K562 (cell line): Measurements from ENCODE around the gene TAF11L9. TPM values are rescaled to one million over a fixed set of nuclear protein-coding genes. Genes with fewer than 3 reads are reported as not detected.
"Not testable (repeated sequence)": the region's sequence is repeated elsewhere in the genome, so short reads cannot be mapped to it uniquely, and the experiment has no call there.

Experiments
- ATAC-seq: fragments of 200-7000 bp; cut with Tn5 transposase; 3 replicates; pipeline ENCODE4 v1.9.1; 2020; ENCODE audit warnings: moderate library complexity
- BruUV-seq: library from RNA; stranded (reverse); fragments of 400-500 nt; replicated peaks from 2 replicates; lab custom pipeline; 2021; lab: Mats Ljungman, UMichigan
- CTCF ChIA-PET: fragments of 300-600 bp; formaldehyde crosslinking; extraction: SDS; loops from one replicate; lab custom pipeline; 2021; ENCODE audit warnings: low intra/inter-chr PET ratio; lab: Yijun Ruan, JAX
- POLR2A ChIA-PET: fragments of 300-600, 350-650 bp; sonication (Branson Sonifier 250); formaldehyde crosslinking; extraction: SDS; loops from one replicate; lab custom pipeline; 2021; ENCODE audit warnings: antibody characterized with exemption, inconsistent platforms; lab: Yijun Ruan, JAX
- DNase-seq, 4 experiments: peaks; one replicate each; pipeline versions ENCODE4 v3.0.0 to v3.0.0-alpha.2; 2011 to 2018; ENCODE audit warnings: low spot score in 3 of 4, mixed read lengths in 3 of 4; ENCODE audit errors: extremely low read depth in 1 of 4
- FAIRE-seq: peaks from 2 replicates; lab custom pipeline; 2011; peaks lifted over from hg19 to GRCh38; lab: Jason Lieb, UNC
- H2AFZ ChIP-seq: 2 replicates; pipeline ENCODE4 v1.6.0; 2011; ENCODE audit warnings: low read depth, low read length, control low read depth, inconsistent platforms
- H3K27ac ChIP-seq: fragments of 200-600 bp; 3 replicates; pipeline ENCODE4 v1.8.0; 2011; ENCODE audit warnings: low read depth, mild to moderate bottlenecking, control low read depth, inconsistent platforms, low read length, moderate library complexity, mixed read lengths; ENCODE audit errors: extremely low read depth
- H3K27me3 ChIP-seq, 2 experiments: fragments of 300-600 bp in 1 of 2; 2 replicates in 1 of 2; 3 replicates in 1 of 2; pipeline versions ENCODE4 v1.6.0 to v1.8.0; 2011; ENCODE audit warnings: inconsistent platforms in 2 of 2, low read length in 2 of 2, mild to moderate bottlenecking in 1 of 2, mixed read lengths in 1 of 2, moderate library complexity in 1 of 2; ENCODE audit not compliant: control insufficient read depth in 2 of 2, insufficient read depth in 2 of 2
- H3K36me3 ChIP-seq: fragments of 300-600 bp; 3 replicates; pipeline ENCODE4 v1.8.0; 2011; ENCODE audit warnings: mild to moderate bottlenecking, low read length, inconsistent platforms; ENCODE audit not compliant: control insufficient read depth, insufficient read depth
- H3K4me1 ChIP-seq, 2 experiments: fragments of 200-600 bp in 1 of 2; replicated peaks in 1 of 2; 2 replicates in 1 of 2; 3 replicates in 1 of 2; pipeline versions ENCODE4 v1.5.1 to v1.8.0; 2011; ENCODE audit warnings: inconsistent platforms in 2 of 2, low read length in 2 of 2, mild to moderate bottlenecking in 1 of 2, mixed read lengths in 1 of 2, moderate library complexity in 1 of 2; ENCODE audit not compliant: control insufficient read depth in 2 of 2, insufficient read depth in 2 of 2
- H3K4me2 ChIP-seq: 2 replicates; pipeline ENCODE4 v1.6.1; 2011; ENCODE audit warnings: low read length, control low read depth, inconsistent platforms, mixed read lengths; ENCODE audit not compliant: insufficient read depth
- H3K4me3 ChIP-seq: fragments of 200-600 bp; sonication (generic), shearing (Covaris generic); 2 replicates; pipeline ENCODE4 v1.5.1; 2016; ENCODE audit warnings: control low read depth, inconsistent platforms
- H3K79me2 ChIP-seq: fragments of 200-600 bp; 3 replicates; pipeline ENCODE4 v1.8.0; 2011; ENCODE audit warnings: low read length, inconsistent platforms; ENCODE audit not compliant: control insufficient read depth, insufficient read depth
- H3K9ac ChIP-seq, 2 experiments: 2 replicates each; pipeline versions ENCODE4 v1.6.0 to v1.6.1; 2011; ENCODE audit warnings: low read depth in 2 of 2, low read length in 2 of 2, control low read depth in 1 of 2, inconsistent platforms in 1 of 2, mild to moderate bottlenecking in 1 of 2, mixed read lengths in 1 of 2; ENCODE audit not compliant: insufficient read depth in 1 of 2
- H3K9me1 ChIP-seq: one replicate; pipeline ENCODE4 v1.6.0; 2011; ENCODE audit warnings: inconsistent platforms, mild to moderate bottlenecking, low read length, moderate library complexity; ENCODE audit not compliant: control insufficient read depth, insufficient read depth
- H3K9me3 ChIP-seq: replicated peaks from 2 replicates; pipeline ENCODE4 v1.5.1; 2011; ENCODE audit warnings: low read depth, low read length, inconsistent platforms; ENCODE audit not compliant: control insufficient read depth, insufficient read depth
- H4K20me1 ChIP-seq: replicated peaks from 2 replicates; pipeline ENCODE4 v1.6.1; 2011; ENCODE audit warnings: low read length, inconsistent platforms, mixed read lengths; ENCODE audit not compliant: control insufficient read depth, insufficient read depth
- GABPB1 ChIP-seq: sonication (generic); formaldehyde crosslinking; IDR thresholded peaks from 2 replicates; pipeline ENCODE4 v1.8.0; 2022; ENCODE audit warnings: mild to moderate bottlenecking, missing genetic modification reagents
- MEIS2 ChIP-seq: fragments of 450-650 bp; IDR thresholded peaks from 2 replicates; pipeline ENCODE4 v1.6.1; 2014; ENCODE audit warnings: mild to moderate bottlenecking; ENCODE audit not compliant: partially characterized antibody
- PHF20 ChIP-seq: fragments of 450-650 bp; IDR thresholded peaks from 2 replicates; pipeline ENCODE4 v1.6.1; 2018; ENCODE audit not compliant: partially characterized antibody
- ZBTB40 ChIP-seq, 2 experiments: fragments of 450-650 bp in 1 of 2; sonication (generic) in 1 of 2; formaldehyde crosslinking in 1 of 2; IDR thresholded peaks; 2 replicates each; pipeline versions ENCODE4 v1.7.1 to v1.9.0; 2016 to 2022; ENCODE audit warnings: inconsistent platforms in 1 of 2, mild to moderate bottlenecking in 1 of 2, missing genetic modification reagents in 1 of 2
- WGBS: fragments of 100-300 bp; shearing (Covaris generic); methylation state at CpG from one replicate; pipeline ENCODE4 v1.1.6; 2016; ENCODE audit warnings: low coverage, mixed read lengths; ENCODE audit not compliant: insufficient coverage; ENCODE audit errors: missing lambda C conversion rate; 5-methylcytosine and 5-hydroxymethylcytosine counted together
- in situ Hi-C: fragments of 300-500 bp; cut with MboI; formaldehyde crosslinking; loops from 4 replicates; pipeline ENCODE4 v1.15.0; 2018; ENCODE audit warnings: inconsistent platforms, mixed read lengths
- intact Hi-C: fragments of 100-400 bp; cut with micrococcal nuclease; formaldehyde crosslinking; loops from 2 replicates; pipeline ENCODE4 v1.14.2; 2022
- polyA plus RNA-seq, 8 experiments: library from polyadenylated mRNA; depleted of rRNA in 4 of 8; stranded (reverse) in 5 of 8; unstranded in 3 of 8; fragments of >200 nt; fragmentation: Nextera tagmentation in 2 of 8; fragmentation: Illumina TruSeq in 1 of 8; extraction: Ambion mirVana in 2 of 8; extraction: Trizol in 1 of 8; gene quantifications; 2 replicates each; pipeline versions ENCODE4 v1.2.1 to v1.2.3, GENCODE V29; 2011 to 2014; ENCODE audit warnings: inconsistent platforms in 1 of 8, missing spikeins in 1 of 8
- total RNA-seq, 7 experiments: library from RNA; depleted of rRNA in 6 of 7; stranded (reverse); fragments of >200 nt in 6 of 7; fragmentation: Illumina TruSeq in 2 of 7; extraction: Trizol in 2 of 7; gene quantifications; 2 replicates each; pipeline versions ENCODE4 v1.2.1 to v1.2.3, GENCODE V29; 2011 to 2021; ENCODE audit warnings: low replicate concordance in 1 of 7

TAF11L9 gene
- total and polyA plus RNA-seq, 9 of the 15 experiments (the other 6 are each of a cell fraction or from before 2014, with no cell fraction given), result 0.20 to 0.68 (median 0.29) TPM; not detected in 4

DNA sequence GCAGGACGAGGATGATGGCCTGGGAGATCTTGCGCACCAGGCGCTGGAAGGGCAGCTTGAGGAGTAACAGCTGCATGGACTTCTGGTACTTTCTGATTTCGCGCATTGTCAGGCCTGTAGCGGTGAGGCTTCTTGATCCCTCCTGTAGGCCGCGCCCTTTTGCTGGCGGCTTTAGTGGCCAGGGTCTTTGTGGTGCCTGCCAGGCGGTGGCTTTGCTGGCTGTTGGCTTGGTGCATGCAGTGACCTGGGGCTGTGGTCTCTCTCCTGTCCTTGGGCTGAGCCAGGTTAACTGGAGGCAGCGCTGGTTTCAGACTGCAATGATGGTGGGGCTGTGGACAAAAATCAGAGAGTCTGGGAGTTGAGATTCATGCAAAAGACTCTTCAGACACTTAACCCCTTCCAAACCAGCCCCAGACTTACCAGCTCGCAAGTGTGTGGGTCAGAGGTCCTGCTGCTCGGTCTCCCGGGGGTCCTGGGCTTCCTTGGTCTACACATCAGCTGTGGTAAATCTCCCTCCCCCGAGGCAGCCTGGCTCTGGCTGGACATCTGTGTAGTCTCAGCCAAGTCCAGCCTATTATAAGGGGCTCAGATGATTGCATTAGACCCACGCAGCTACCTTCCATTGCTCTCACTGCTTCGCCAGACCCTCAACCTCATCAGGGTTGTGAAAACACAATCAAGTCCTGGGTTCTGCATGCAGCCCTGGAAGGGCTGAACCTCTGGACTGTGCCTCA is 20.8 kb upstream of the TAF11L9 start (continued):
- TF ChIP-seq ZBTB40 (IDR thresholded peaks at IDR 0.05) (no peak), ZBTB40 (CRISPR knock-in tag; IDR thresholded peaks at IDR 0.05) (no peak), MEIS2 (no peak), PHF20 (no peak), GABPB1 (no peak)
- TF ChIP-seq, all 486 proteins: peak for 0

DNA sequence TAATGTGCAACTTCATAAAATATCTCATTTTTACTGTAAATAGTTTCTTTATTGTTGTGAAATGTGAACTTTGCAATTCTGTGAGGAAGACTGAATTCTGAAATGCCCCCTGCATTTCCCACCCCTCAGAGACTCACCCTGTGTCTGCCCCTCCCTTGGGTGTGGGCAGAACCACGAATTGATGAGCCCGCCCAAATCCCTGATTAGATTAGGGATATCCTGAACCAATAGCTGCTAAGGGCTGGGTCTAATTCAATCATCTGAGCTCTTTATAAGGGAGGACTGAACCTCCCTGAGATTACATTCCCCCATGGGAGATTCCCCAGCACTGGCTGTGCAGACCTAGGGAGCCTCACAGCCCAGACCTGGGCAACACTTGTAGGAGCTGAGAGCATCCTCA is 15.9 kb upstream of the TAF11L9 start, which contains the start of gene TAF11L12:
TAF11L12 (plus strand) TSS at position 301 of the 400 bp plus-strand sequence.
- H3K9ac ChIP-seq, H3K4me1 ChIP-seq, H3K9me3 ChIP-seq, H4K20me1 ChIP-seq, in situ Hi-C loops, ATAC-seq, POLR2A ChIA-PET, FAIRE-seq, DNase-seq, H3K27me3 ChIP-seq, H3K79me2 ChIP-seq, H3K36me3 ChIP-seq, H3K4me2 ChIP-seq, BruUV-seq, intact Hi-C loops, H2AFZ ChIP-seq, H3K4me3 ChIP-seq, H3K27ac ChIP-seq, CTCF ChIA-PET, H3K9me1 ChIP-seq: not testable (repeated sequence)
- 0% methylated on average over 2 of the region's 2 CpGs for WGBS
